Astrocyte (in vitro differentiated cells and primary cell): ENCODE measurements around the gene CLDN1.

Experiments
- EZH2 ChIP-seq: IDR thresholded peaks from 2 replicates; pipeline ENCODE4 v1.6.1; 2012; ENCODE audit warnings: mild to moderate bottlenecking, low read length, inconsistent platforms; ENCODE audit not compliant: insufficient read depth
- TF ChIP-seq, protein P1 (sequence below): IDR thresholded peaks from 2 replicates; pipeline ENCODE4 v1.5.1; 2011; ENCODE audit warnings: low read depth, mild to moderate bottlenecking, inconsistent platforms, low read length, moderate library complexity; ENCODE audit not compliant: insufficient read depth

DNA sequence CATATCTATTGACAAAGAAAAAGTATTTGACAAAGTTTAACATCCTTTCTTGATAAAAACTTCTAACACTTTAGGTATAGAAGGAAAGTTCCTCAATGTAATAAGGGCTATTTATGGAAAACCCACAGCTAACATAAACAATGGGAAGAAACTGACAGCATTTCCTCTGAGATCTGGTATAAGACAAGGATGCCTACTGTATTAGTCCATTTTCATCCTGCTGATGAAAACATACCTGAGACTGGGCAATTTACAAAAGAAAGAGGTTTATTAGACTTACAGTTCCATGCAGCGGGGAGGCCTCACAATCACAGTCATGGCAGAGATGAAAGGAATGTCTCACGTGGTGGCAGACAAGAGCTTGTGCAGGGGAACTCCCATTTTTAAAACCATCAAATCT is 17.8 kb upstream of the CLDN1 start:
- TF ChIP-seq, protein P1, sequence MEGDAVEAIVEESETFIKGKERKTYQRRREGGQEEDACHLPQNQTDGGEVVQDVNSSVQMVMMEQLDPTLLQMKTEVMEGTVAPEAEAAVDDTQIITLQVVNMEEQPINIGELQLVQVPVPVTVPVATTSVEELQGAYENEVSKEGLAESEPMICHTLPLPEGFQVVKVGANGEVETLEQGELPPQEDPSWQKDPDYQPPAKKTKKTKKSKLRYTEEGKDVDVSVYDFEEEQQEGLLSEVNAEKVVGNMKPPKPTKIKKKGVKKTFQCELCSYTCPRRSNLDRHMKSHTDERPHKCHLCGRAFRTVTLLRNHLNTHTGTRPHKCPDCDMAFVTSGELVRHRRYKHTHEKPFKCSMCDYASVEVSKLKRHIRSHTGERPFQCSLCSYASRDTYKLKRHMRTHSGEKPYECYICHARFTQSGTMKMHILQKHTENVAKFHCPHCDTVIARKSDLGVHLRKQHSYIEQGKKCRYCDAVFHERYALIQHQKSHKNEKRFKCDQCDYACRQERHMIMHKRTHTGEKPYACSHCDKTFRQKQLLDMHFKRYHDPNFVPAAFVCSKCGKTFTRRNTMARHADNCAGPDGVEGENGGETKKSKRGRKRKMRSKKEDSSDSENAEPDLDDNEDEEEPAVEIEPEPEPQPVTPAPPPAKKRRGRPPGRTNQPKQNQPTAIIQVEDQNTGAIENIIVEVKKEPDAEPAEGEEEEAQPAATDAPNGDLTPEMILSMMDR = no peak
- no peak for TF ChIP-seq EZH2
